HepG2 (cell line): Measurements from ENCODE around the gene MPP3. TPM values are rescaled to one million over a fixed set of nuclear protein-coding genes. Genes with fewer than 3 reads are reported as not detected.

ENCODE experiments used
- BHLHE40 ChIP-seq: IDR thresholded peaks from 2 replicates; pipeline ENCODE4 v1.6.1; 2011; ENCODE audit warnings: low read length, improper control_type of control experiment
- CEBPG ChIP-seq: IDR thresholded peaks from 2 replicates; pipeline ENCODE4 v1.6.1; 2016
- ELF4 ChIP-seq: sonication (generic); formaldehyde crosslinking; IDR thresholded peaks from 2 replicates; pipeline ENCODE4 v1.5.0; 2020; ENCODE audit warnings: missing genetic modification reagents, mild to moderate bottlenecking, moderate library complexity, borderline replicate concordance
- FOXA3 ChIP-seq: IDR thresholded peaks from 2 replicates; pipeline ENCODE4 v1.6.1; 2016; ENCODE audit warnings: missing genetic modification reagents, missing compliant biosample characterization
- KDM6A ChIP-seq: IDR thresholded peaks from 2 replicates; pipeline ENCODE4 v1.6.1; 2016; ENCODE audit warnings: low read depth
- SALL2 ChIP-seq: sonication (generic); formaldehyde crosslinking; IDR thresholded peaks from 2 replicates; pipeline ENCODE4 v1.8.1; 2023; ENCODE audit warnings: mild to moderate bottlenecking, missing genetic modification reagents, inconsistent platforms
- SMC3 ChIP-seq: IDR thresholded peaks from 2 replicates; pipeline ENCODE4 v1.6.1; 2011; ENCODE audit warnings: low read length, improper control_type of control experiment
- ZFP1 ChIP-seq: IDR thresholded peaks from 2 replicates; pipeline ENCODE4 v1.6.1; 2016
- ZNF326 ChIP-seq: sonication (generic); formaldehyde crosslinking; IDR thresholded peaks from 2 replicates; pipeline ENCODE4 v1.4.0; 2020; ENCODE audit warnings: missing genetic modification reagents, borderline replicate concordance
- ZNF44 ChIP-seq: sonication (generic); formaldehyde crosslinking; IDR thresholded peaks from 2 replicates; pipeline ENCODE4 v1.5.1; 2020; ENCODE audit warnings: mild to moderate bottlenecking, missing genetic modification reagents
- ZNF451 ChIP-seq: sonication (generic); formaldehyde crosslinking; IDR thresholded peaks from 2 replicates; pipeline ENCODE4 v1.5.0; 2020; ENCODE audit warnings: mild to moderate bottlenecking, missing genetic modification reagents
- ZNF644 ChIP-seq: IDR thresholded peaks from 2 replicates; pipeline ENCODE4 v1.6.1; 2016; ENCODE audit warnings: low read depth
- ZNF776 ChIP-seq: sonication (generic); formaldehyde crosslinking; IDR thresholded peaks from 2 replicates; pipeline ENCODE4 v1.4.0; 2020; ENCODE audit warnings: mild to moderate bottlenecking, missing genetic modification reagents
- ZNF891 ChIP-seq: sonication (generic); formaldehyde crosslinking; IDR thresholded peaks from 2 replicates; pipeline ENCODE4 v1.5.0; 2020; ENCODE audit warnings: mild to moderate bottlenecking, missing genetic modification reagents
- ZSCAN29 ChIP-seq: sonication (generic); formaldehyde crosslinking; conservative IDR thresholded peaks from 2 replicates; pipeline ENCODE4 v1.4.0; 2020; ENCODE audit warnings: mild to moderate bottlenecking, missing genetic modification reagents
- ZSCAN9 ChIP-seq: IDR thresholded peaks from 2 replicates; pipeline ENCODE4 v1.6.1; 2016; ENCODE audit warnings: borderline replicate concordance
- polyA plus RNA-seq, 8 experiments: library from polyadenylated mRNA; depleted of rRNA in 3 of 8; stranded (reverse) in 7 of 8; unstranded in 1 of 8; fragments of >200 nt; fragmentation: Illumina TruSeq in 4 of 8; extraction: Trizol in 4 of 8; gene quantifications; 2 replicates each; pipeline versions ENCODE4 v1.2.1 to v1.2.3, GENCODE V29; 2011 to 2016; ENCODE audit warnings: low read depth in 4 of 8, missing spikeins in 1 of 8, mixed read lengths in 1 of 8; ENCODE audit not compliant: insufficient read depth in 1 of 8
- total RNA-seq, 5 experiments: library from RNA; depleted of rRNA; stranded (reverse); fragments of >200 nt; fragmentation: Illumina TruSeq; extraction: Trizol; gene quantifications; 2 replicates each; pipeline ENCODE4 v1.2.3, GENCODE V29; 2016; ENCODE audit warnings: low read depth in 1 of 5
- TF ChIP-seq, protein P1 (sequence below): sonication (generic); formaldehyde crosslinking; conservative IDR thresholded peaks from 2 replicates; pipeline ENCODE4 v1.4.0; 2020; ENCODE audit warnings: missing genetic modification reagents
- TF ChIP-seq, protein P2 (sequence below): sonication (generic); formaldehyde crosslinking; IDR thresholded peaks from 2 replicates; pipeline ENCODE4 v1.5.1; 2020; ENCODE audit warnings: missing genetic modification reagents, mild to moderate bottlenecking, borderline replicate concordance
- TF ChIP-seq, protein P3 (sequence below): sonication (generic); formaldehyde crosslinking; IDR thresholded peaks from 2 replicates; pipeline ENCODE4 v1.9.0; 2021; ENCODE audit warnings: missing genetic modification reagents, borderline replicate concordance
- TF ChIP-seq, protein P4 (sequence below): sonication (generic); formaldehyde crosslinking; IDR thresholded peaks from 2 replicates; pipeline ENCODE4 v1.4.0; 2020; ENCODE audit warnings: missing genetic modification reagents, borderline replicate concordance

Gene MPP3
- total and polyA plus RNA-seq, 2 of the 13 experiments (the other 11 are each of a cell fraction or from before 2014, with no cell fraction given), result 0.91 to 1.8 TPM

DNA sequence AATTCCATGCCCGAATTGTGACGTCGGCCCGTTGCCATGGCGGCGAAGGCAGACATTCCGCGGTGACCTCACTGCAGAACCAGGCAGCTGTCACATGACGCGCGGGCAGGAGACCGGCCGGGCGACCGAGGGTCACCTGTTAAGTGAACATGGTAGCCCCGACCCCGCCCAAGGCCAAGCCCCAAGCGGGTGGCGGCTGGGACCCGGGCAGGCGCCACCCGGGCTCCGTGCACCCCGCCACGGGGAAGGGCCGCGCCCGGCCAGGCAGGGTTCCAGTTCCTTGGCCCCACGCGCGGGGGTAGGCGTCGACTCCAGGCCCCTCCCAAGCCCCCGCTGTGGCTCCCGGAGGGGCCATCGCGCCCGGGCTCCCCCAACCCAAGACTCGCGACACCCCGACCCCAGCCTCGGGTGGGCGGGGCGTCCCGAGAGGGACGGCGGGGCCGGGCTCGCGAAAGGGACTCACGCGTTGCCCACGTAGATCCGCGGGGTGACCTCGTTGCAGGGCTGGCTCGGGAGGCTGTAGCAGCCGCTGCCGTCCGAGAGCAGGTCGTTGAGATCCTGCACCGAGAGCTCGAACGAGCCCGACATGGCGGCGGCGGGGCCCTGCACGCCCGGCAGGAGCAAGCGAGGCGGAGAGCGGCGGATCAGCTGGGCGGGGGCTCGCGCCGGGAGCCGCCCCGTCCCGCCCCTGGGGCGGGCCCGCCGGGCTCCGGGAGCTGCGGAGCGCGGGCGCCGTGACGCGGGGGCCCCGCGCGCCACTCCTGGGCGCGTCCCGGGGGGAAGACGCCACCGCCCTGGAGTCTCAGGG is 54.4 kb downstream of the MPP3 start, which contains the start of gene DUSP3 (continued):
- TF ChIP-seq, protein P1, sequence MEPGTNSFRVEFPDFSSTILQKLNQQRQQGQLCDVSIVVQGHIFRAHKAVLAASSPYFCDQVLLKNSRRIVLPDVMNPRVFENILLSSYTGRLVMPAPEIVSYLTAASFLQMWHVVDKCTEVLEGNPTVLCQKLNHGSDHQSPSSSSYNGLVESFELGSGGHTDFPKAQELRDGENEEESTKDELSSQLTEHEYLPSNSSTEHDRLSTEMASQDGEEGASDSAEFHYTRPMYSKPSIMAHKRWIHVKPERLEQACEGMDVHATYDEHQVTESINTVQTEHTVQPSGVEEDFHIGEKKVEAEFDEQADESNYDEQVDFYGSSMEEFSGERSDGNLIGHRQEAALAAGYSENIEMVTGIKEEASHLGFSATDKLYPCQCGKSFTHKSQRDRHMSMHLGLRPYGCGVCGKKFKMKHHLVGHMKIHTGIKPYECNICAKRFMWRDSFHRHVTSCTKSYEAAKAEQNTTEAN (CRISPR knock-in tag), result 0 out of 2 replicates have a peak, but pooled peaks have one; percentile 51
- TF ChIP-seq, protein P2, sequence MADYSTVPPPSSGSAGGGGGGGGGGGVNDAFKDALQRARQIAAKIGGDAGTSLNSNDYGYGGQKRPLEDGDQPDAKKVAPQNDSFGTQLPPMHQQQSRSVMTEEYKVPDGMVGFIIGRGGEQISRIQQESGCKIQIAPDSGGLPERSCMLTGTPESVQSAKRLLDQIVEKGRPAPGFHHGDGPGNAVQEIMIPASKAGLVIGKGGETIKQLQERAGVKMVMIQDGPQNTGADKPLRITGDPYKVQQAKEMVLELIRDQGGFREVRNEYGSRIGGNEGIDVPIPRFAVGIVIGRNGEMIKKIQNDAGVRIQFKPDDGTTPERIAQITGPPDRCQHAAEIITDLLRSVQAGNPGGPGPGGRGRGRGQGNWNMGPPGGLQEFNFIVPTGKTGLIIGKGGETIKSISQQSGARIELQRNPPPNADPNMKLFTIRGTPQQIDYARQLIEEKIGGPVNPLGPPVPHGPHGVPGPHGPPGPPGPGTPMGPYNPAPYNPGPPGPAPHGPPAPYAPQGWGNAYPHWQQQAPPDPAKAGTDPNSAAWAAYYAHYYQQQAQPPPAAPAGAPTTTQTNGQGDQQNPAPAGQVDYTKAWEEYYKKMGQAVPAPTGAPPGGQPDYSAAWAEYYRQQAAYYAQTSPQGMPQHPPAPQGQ (CRISPR knock-in tag), result no peak
- TF ChIP-seq ZSCAN29 (CRISPR knock-in tag) (peak; percentile 66; the same call in 1 of the 2 replicates), ZNF644 (no peak), BHLHE40 (peak; percentile 68), ZSCAN9 (no peak), ZNF891 (CRISPR knock-in tag) (peak; percentile 42; the same call in 1 of the 2 replicates), ELF4 (CRISPR knock-in tag) (no peak), ZNF451 (CRISPR knock-in tag) (peak; percentile 78; the same call in 1 of the 2 replicates), CEBPG (CRISPR knock-in tag) (peak; percentile 23; the same call in 1 of the 2 replicates), SALL2 (CRISPR knock-in tag) (peak; percentile 68; the same call in 1 of the 2 replicates), KDM6A (CRISPR knock-in tag) (no peak), ZNF44 (CRISPR knock-in tag) (0 out of 2 replicates have a peak, but pooled peaks have one; percentile 6), ZNF326 (CRISPR knock-in tag) (0 out of 2 replicates have a peak, but pooled peaks have one; percentile 30), FOXA3 (peak; percentile 6; the same call in 1 of the 2 replicates), ZFP1 (no peak), SMC3 (no peak), ZNF776 (peak; percentile 44; the same call in 1 of the 2 replicates)
- TF ChIP-seq, protein P3, sequence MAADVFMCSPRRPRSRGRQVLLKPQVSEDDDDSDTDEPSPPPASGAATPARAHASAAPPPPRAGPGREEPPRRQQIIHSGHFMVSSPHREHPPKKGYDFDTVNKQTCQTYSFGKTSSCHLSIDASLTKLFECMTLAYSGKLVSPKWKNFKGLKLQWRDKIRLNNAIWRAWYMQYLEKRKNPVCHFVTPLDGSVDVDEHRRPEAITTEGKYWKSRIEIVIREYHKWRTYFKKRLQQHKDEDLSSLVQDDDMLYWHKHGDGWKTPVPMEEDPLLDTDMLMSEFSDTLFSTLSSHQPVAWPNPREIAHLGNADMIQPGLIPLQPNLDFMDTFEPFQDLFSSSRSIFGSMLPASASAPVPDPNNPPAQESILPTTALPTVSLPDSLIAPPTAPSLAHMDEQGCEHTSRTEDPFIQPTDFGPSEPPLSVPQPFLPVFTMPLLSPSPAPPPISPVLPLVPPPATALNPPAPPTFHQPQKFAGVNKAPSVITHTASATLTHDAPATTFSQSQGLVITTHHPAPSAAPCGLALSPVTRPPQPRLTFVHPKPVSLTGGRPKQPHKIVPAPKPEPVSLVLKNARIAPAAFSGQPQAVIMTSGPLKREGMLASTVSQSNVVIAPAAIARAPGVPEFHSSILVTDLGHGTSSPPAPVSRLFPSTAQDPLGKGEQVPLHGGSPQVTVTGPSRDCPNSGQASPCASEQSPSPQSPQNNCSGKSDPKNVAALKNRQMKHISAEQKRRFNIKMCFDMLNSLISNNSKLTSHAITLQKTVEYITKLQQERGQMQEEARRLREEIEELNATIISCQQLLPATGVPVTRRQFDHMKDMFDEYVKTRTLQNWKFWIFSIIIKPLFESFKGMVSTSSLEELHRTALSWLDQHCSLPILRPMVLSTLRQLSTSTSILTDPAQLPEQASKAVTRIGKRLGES (CRISPR knock-in tag), result no peak; the same call in 1 of the 2 replicates
- TF ChIP-seq, protein P4, sequence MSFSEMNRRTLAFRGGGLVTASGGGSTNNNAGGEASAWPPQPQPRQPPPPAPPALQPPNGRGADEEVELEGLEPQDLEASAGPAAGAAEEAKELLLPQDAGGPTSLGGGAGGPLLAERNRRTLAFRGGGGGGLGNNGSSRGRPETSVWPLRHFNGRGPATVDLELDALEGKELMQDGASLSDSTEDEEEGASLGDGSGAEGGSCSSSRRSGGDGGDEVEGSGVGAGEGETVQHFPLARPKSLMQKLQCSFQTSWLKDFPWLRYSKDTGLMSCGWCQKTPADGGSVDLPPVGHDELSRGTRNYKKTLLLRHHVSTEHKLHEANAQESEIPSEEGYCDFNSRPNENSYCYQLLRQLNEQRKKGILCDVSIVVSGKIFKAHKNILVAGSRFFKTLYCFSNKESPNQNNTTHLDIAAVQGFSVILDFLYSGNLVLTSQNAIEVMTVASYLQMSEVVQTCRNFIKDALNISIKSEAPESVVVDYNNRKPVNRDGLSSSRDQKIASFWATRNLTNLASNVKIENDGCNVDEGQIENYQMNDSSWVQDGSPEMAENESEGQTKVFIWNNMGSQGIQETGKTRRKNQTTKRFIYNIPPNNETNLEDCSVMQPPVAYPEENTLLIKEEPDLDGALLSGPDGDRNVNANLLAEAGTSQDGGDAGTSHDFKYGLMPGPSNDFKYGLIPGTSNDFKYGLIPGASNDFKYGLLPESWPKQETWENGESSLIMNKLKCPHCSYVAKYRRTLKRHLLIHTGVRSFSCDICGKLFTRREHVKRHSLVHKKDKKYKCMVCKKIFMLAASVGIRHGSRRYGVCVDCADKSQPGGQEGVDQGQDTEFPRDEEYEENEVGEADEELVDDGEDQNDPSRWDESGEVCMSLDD (CRISPR knock-in tag), result peak; percentile 51; the same call in 1 of the 2 replicates
